HG02884 (cell line): ENCODE data around the gene PATZ1.
A peak's percentile ranks its signal among the peaks of the same experiment; 100 is the strongest.
"Not testable (repeated sequence)": the region's sequence is repeated elsewhere in the genome, so short reads cannot be mapped to it uniquely, and the experiment has no call there.

Experiments
- ATAC-seq: cut with Tn5 transposase; IDR thresholded peaks from one replicate; pipeline ENCODE4 v1.9.1; 2021; ENCODE audit warnings: mild to moderate bottlenecking, moderate library complexity; ENCODE audit not compliant: unreplicated experiment

The PATZ1 gene

GRCh38 chr22:31314220-31314619 lies 31.9 kb downstream of the PATZ1 start:
- not testable (repeated sequence) for ATAC-seq

- ATAC-seq, result no peak
These were observed 32.6 kb downstream of the PATZ1 start for GRCh38 chr22:31313366-31314147.

GRCh38 chr22:31308181-31308580 lies 38.0 kb downstream of the PATZ1 start:
- ATAC-seq, result no peak

GRCh38 chr22:31305194-31305593 lies 41.0 kb downstream of the PATZ1 start:
- ATAC-seq, result no peak

GRCh38 chr22:31302537-31302936 lies 43.6 kb downstream of the PATZ1 start:
- ATAC-seq, result no peak

- no peak for ATAC-seq
These were observed 44.1 kb downstream of the PATZ1 start for GRCh38 chr22:31302006-31302405.

GRCh38 chr22:31300896-31301295 lies 45.2 kb downstream of the PATZ1 start:
- no peak for ATAC-seq

GRCh38 chr22:31295831-31296657 lies 50.1 kb downstream of the PATZ1 start:
- ATAC-seq, result no peak

GRCh38 chr22:31295360-31295759 lies 50.8 kb downstream of the PATZ1 start:
- no peak for ATAC-seq

GRCh38 chr22:31292236-31292989 lies 53.7 kb downstream of the PATZ1 start, which contains the start of gene PIK3IP1:
TSS of gene PIK3IP1 (minus strand) at chr22:31292488. CDS start at chr22:31292344, 144 bp downstream.
- no peak for ATAC-seq

- ATAC-seq, result no peak
These were observed 54.5 kb downstream of the PATZ1 start for GRCh38 chr22:31291481-31292235.

GRCh38 chr22:31290494-31291471 lies 55.4 kb downstream of the PATZ1 start:
- ATAC-seq, result peak; percentile 77

GRCh38 chr22:31289344-31289743 lies 56.8 kb downstream of the PATZ1 start:
- ATAC-seq, result no peak

- no peak for ATAC-seq
These were observed 57.5 kb downstream of the PATZ1 start for GRCh38 chr22:31288496-31289240.

- ATAC-seq, result no peak
These were observed 58.2 kb downstream of the PATZ1 start for GRCh38 chr22:31287818-31288495.

GRCh38 chr22:31286360-31287255 lies 59.5 kb downstream of the PATZ1 start:
- ATAC-seq, result no peak
